NCI-H1092 treated with DMSO at 0.1 percent for 48 hours (cell line): ENCODE measurements around the gene ARMH2.
"Not testable (repeated sequence)": the region's sequence is repeated elsewhere in the genome, so short reads cannot be mapped to it uniquely, and the experiment has no call there.

Source experiments
- DNase-seq: peaks from one replicate; lab custom pipeline; 2025; lab: John Stamatoyannopoulos, UW

The ARMH2 gene

GRCh38 chr6:24818346-24818745 is 19.6 kb upstream of the ARMH2 start:
- DNase-seq, result no peak

GRCh38 chr6:24809728-24810127 is 11.0 kb upstream of the ARMH2 start:
- no peak for DNase-seq

- DNase-seq, result no peak
These were observed 8.9 kb upstream of the ARMH2 start for GRCh38 chr6:24807584-24807983.

DNA sequence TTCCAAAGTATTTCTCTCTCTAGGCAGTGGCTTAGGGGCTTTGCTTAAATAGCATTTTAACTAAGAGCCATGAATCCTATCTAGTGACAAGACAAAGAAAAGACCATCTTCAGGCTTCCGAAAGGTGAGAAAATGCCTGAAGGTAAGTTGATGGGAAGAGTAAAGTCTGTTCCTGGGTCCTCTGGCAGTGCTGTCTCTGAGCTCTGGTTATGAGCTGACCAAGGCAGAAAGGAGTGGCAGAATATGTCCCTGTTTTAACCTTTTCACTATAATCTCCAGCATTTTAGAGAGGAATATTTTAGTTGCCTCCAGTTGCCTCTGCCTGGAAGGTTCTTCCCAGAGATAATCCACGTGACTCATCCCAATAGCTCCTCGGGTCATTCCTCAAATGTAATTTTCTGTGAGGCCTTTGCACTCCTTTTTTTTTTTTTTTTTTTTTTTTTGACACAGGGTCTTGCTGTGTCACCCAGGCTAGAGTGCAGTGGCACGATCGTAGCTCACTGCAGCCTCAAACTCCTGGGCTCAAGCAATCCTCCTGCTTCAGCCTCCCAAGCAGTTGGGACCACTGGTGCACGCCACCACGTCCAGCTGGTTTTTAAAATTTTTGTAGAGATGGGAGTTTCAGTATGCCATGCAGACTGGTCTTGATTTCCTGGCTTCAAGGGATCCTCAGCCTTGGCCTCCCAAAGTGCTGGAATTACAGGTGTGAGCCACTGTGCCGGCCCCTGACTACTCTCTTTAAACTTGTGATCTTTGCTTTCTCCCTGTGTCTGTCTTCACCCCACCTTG is 3.7 kb upstream of the ARMH2 start:
- DNase-seq, result no peak

GRCh38 chr6:24799541-24799915 is 811 bp upstream of the ARMH2 start:
- no peak for DNase-seq

GRCh38 chr6:24797596-24798216 is 1.0 kb downstream of the ARMH2 start:
- DNase-seq, result no peak

DNA sequence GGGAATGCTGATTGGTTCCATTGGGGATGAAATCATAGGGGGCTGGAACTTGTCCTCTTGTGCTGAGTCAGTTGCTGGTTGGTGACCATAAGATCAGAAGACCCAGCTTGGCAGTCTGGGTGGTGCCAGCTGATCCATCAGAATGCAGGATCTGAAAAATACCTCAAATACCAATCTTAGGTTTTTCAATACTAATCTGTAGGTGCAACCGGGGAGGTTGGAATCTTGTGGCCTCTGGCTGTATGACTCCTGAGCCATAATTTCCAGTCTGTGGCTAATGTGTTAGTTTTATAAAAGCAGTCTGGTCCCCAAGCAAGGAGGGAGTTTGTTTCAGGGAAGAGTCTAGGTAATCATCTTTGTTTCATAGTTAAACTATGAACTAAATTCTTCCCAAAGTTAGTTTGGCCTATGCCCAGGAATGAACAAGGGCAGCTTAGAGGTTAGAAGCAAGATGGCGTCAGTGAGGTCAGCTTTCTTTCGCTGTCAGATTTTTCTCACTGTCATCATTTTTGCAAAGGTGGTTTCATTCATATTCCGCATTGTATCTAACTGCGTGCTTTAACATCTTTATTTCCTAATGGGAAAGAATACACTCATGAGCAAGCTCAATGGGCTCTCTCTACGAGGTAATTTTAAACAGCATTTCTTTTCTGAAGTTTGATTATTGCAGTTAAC is 2.0 kb downstream of the ARMH2 start:
- DNase-seq, result no peak

DNA sequence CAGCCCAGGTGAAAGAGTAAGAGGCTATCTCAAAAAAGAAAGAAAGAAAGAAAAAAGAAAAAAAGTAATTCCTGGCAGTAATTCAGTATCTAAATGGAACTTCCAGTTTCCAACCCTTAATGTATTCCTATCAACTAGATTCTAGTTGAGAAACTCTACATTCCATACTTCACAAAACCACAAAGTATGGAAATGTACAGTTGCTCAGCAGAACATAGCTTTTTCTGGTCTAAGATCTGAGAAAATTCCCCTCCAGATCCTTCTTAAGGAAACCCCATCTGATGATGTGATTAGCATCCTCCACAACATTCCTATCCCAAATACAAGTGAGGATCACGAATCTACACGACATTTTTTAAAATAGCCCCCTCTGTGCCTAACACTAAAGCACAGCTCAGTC is 3.6 kb downstream of the ARMH2 start:
- no peak for DNase-seq

DNA sequence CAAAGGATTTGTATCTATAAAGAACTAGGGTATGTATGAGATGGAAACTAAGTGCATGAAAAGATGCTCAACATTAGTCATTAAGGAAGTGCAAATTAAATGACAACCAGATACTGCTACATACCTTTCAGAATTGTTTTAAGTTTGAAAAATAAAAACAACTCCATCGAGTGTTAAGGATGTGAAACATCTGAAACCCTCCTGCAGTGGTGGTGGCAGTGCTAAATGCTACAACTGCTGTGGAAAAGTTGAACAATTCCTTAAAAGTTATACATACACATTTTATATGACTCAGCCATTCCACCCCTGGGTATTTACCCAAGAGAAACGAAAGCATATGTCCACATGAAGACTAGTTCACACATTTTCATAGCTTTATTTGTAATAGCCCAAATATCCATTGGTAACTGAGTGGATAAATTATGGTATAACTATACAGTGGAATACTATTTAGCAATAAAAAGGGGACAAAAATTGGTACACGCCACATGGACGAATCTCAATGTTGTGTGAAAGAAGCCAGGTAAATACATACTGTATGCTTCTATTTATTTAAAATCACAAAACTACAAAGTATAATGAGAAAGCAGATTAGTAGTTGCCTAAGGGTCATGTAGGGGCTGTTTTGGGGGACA is 10.6 kb downstream of the ARMH2 start:
- no peak for DNase-seq

DNA sequence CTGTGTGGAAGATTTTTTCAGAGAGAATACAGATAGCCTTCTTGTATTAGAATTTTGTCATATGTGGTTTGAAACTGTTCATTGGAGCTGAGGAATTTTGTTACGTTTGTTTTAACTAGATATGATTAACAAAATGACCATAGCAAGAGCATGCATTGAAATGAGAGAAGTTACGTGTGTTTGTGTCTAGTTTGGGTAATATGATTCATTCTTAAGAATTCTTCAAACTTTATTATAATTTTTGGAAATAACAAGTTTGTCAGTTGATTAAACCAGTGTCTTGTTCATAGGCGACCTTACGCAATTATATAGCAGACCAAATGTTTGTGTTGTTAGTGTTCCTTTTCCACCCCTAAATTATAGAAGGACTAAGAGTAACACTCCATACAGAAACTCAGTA is 18.5 kb downstream of the ARMH2 start:
- DNase-seq, result no peak

- no peak for DNase-seq
These were observed 19.2 kb downstream of the ARMH2 start for GRCh38 chr6:24779416-24780016.

GRCh38 chr6:24778878-24779277 is 19.8 kb downstream of the ARMH2 start:
- DNase-seq, result no peak

DNA sequence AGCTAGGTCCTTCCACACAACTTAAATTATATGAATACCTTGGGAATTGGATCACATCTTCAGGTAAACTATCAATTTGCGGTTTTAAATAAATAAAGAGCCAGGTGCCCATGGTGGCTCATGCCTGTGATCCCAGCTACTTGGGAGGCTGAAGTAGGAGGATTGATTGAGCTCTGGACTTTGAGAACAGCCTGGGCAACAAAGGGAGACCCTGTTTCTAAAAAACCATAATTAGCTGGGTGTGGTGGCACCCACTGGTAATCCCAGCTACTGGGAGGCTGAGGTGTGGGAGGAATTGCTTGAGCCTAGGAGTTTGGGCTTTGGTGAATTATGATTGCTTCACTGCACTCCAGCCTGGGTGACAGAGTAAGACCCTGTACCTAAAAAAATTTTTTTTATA is 20.6 kb downstream of the ARMH2 start:
- DNase-seq, result no peak

DNA sequence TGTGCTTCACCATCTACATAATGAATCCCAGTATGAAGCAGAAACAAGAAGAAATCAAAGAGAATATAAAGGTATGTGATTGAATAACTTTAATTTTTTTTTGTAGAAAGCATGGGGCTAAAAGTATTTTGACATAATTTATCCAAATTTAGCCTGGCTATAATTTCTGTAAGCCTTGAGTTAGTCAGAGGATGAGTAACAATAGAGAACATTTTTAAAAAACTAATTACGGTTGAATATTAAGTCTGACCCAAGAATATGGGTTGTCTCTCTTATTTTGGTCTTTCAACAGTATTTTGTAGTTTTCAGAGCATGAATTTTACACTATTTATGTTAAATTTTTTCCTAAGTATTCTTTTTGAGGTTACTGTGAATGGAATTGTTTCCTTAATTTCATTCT is 21.5 kb downstream of the ARMH2 start:
- no peak for DNase-seq

DNA sequence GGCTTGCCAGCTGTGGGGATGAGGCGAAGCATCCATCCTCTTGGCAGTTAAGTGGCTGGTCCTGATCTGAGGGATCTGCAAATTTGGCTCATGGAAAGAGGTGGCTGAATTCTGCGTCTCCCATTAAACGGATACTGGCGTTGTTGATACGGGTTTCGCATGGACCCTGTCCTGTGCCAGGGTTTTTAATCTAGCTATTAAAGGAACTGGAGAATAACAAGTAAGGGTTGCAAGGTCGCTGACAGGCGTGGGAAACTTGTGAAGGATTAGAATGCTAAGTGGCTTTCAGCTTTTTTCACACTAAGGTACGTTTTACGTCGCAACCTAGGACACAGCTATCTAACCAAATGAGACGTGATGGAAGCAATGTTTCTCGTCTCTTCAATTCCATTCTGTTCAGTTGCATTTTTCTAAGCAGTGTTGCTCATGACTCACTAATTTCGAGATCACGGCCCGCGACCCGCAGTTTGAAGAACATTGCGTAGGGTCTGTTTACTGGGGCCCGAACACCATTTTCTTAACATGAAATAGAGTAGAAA is 23.1 kb downstream of the ARMH2 start:
- DNase-seq, result peak; percentile 47

- peak; percentile 91 for DNase-seq
These were observed 23.8 kb downstream of the ARMH2 start, which contains the start of gene GMNN for GRCh38 chr6:24774696-24775519. Gene GMNN, plus strand, starts transcription at chr6:24774937. Its CDS starts 2,310 bp downstream, at chr6:24777247.

- DNase-seq, result no peak
These were observed 30.4 kb downstream of the ARMH2 start for GRCh38 chr6:24768361-24768760.

GRCh38 chr6:24766680-24767462 is 31.8 kb downstream of the ARMH2 start:
- no peak for DNase-seq

GRCh38 chr6:24765968-24766367 is 32.7 kb downstream of the ARMH2 start:
- not testable (repeated sequence) for DNase-seq
